WTC11 (cell line): ENCODE measurements around the gene ITLN2.
"Not testable (repeated sequence)": the region's sequence is repeated elsewhere in the genome, so short reads cannot be mapped to it uniquely, and the experiment has no call there.

Experiments
- ATF1 ChIP-seq: sonication (generic); formaldehyde crosslinking; IDR thresholded peaks from 2 replicates; pipeline ENCODE4 v1.8.1; 2023; ENCODE audit warnings: mild to moderate bottlenecking, moderate library complexity, missing genetic modification reagents
- ATF6 ChIP-seq: sonication (generic); formaldehyde crosslinking; IDR thresholded peaks from 2 replicates; pipeline ENCODE4 v1.8.1; 2023; ENCODE audit warnings: mild to moderate bottlenecking, missing genetic modification reagents
- CTCF ChIP-seq: fragments of 200-600 bp; IDR thresholded peaks from 2 replicates; pipeline ENCODE4 v1.8.0; 2022; ENCODE audit warnings: antibody characterized with exemption
- ETV6 ChIP-seq: sonication (generic); formaldehyde crosslinking; IDR thresholded peaks from 2 replicates; pipeline ENCODE4 v1.8.1; 2022; ENCODE audit warnings: mild to moderate bottlenecking, missing genetic modification reagents
- FOXJ3 ChIP-seq: sonication (generic); formaldehyde crosslinking; IDR thresholded peaks from 2 replicates; pipeline ENCODE4 v1.9.0; 2021; ENCODE audit warnings: missing genetic modification reagents, mild to moderate bottlenecking, borderline replicate concordance
- PRDM15 ChIP-seq: sonication (generic); formaldehyde crosslinking; IDR thresholded peaks from 2 replicates; pipeline ENCODE4 v1.8.0; 2022; ENCODE audit warnings: missing genetic modification reagents
- TEAD1 ChIP-seq: sonication (generic); formaldehyde crosslinking; IDR thresholded peaks from 2 replicates; pipeline ENCODE4 v1.8.0; 2022; ENCODE audit warnings: mild to moderate bottlenecking, missing genetic modification reagents
- USF1 ChIP-seq: sonication (generic); formaldehyde crosslinking; IDR thresholded peaks from 2 replicates; pipeline ENCODE4 v1.8.0; 2022; ENCODE audit warnings: mild to moderate bottlenecking, missing genetic modification reagents
- USF2 ChIP-seq: sonication (generic); formaldehyde crosslinking; IDR thresholded peaks from 2 replicates; pipeline ENCODE4 v1.8.1; 2023; ENCODE audit warnings: mild to moderate bottlenecking, missing genetic modification reagents, moderate library complexity
- ZBTB21 ChIP-seq: sonication (generic); formaldehyde crosslinking; IDR thresholded peaks from 2 replicates; pipeline ENCODE4 v1.8.1; 2023; ENCODE audit warnings: mild to moderate bottlenecking, missing genetic modification reagents, borderline replicate concordance
- ZNF138 ChIP-seq: sonication (generic); formaldehyde crosslinking; conservative IDR thresholded peaks from 2 replicates; pipeline ENCODE4 v1.8.1; 2022; ENCODE audit warnings: mild to moderate bottlenecking, moderate library complexity, missing genetic modification reagents

- TF ChIP-seq PRDM15 (CRISPR knock-in tag); CTCF; ZBTB21 (CRISPR knock-in tag); ETV6; ATF1; ATF6; USF1 (CRISPR knock-in tag); USF2 (CRISPR knock-in tag); FOXJ3 (CRISPR knock-in tag); TEAD1 (CRISPR knock-in tag); ZNF138 (CRISPR knock-in tag): not testable (repeated sequence)
Observed at GRCh38 chr1:160936666-160937065, 17.9 kb downstream of the ITLN2 start.
